ENCODE results near the gene H1-8. TPM values are rescaled to one million over a fixed set of nuclear protein-coding genes. Genes with fewer than 3 reads are reported as not detected.

The H1-8 gene
- total RNA-seq, 1 donor from 2014 or later: not detected

- Histone ChIP-seq H3K27ac (no peak overlapping the region), H3K27me3 (no peaks in the 10 kb centered on the region), H3K36me3 (peaks cover 21 to 44% of the 10 kb centered on the region in 2 donors), H3K4me1 (no peaks in the 10 kb centered on the region), H3K9me3 (no peaks in the 10 kb centered on the region), H3K4me3 (no peak overlapping the region)
- intact Hi-C loops (cut with DNase I): no loop called here
- DNase-seq (ENCODE audit: low spot score in 2 of 2): no peak
- no peak for TF ChIP-seq CTCF (IDR thresholded peaks at IDR 0.05)
These were observed 24.4 kb upstream of the H1-8 start for GRCh38 chr3:129518581-129518980.

GRCh38 chr3:129519449-129519848, 23.5 kb upstream of the H1-8 start:
- Histone ChIP-seq H3K27ac (no peak overlapping the region), H3K4me3 (no peak overlapping the region), H3K27me3 (no peaks in the 10 kb centered on the region), H3K4me1 (no peaks in the 10 kb centered on the region), H3K36me3 (peaks cover 13 to 36% of the 10 kb centered on the region in 2 donors), H3K9me3 (no peaks in the 10 kb centered on the region)
- intact Hi-C loops (cut with DNase I): no loop called here
- TF ChIP-seq CTCF (IDR thresholded peaks at IDR 0.05): no peak
- DNase-seq (ENCODE audit: low spot score in 2 of 2): no peak

GRCh38 chr3:129519896-129520715, 22.9 kb upstream of the H1-8 start:
- Histone ChIP-seq H3K27ac (no peak overlapping the region), H3K4me1 (no peaks in the 10 kb centered on the region), H3K36me3 (peaks cover 13 to 30% of the 10 kb centered on the region in 2 donors), H3K9me3 (no peaks in the 10 kb centered on the region), H3K27me3 (no peaks in the 10 kb centered on the region), H3K4me3 (no peak overlapping the region)
- DNase-seq (ENCODE audit: low spot score in 2 of 2): no peak
- TF ChIP-seq CTCF (IDR thresholded peaks at IDR 0.05): no peak
- intact Hi-C loops (cut with DNase I): no loop called here

DNA sequence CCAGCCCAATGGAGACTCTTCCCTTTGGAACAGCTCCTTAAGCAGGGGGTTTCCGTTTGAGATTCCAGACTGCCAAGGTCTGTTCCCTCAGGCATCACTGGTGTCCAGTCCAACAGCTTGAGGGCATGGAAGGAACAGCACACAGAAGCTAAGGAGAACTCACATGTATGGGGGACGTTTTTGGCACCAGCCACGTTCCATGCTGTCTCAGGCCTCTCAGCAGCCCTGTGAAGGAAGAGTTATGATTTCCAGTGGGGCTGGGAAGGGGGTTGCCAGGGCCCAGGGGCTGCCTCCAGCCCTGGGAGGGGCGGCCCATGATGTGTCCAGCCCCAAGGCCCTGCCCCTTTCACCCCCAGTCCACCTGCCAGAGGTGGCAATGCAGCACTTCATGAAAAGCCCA, 22.0 kb upstream of the H1-8 start:
- TF ChIP-seq CTCF (IDR thresholded peaks at IDR 0.05): no peak
- no peaks in the 10 kb centered on the region for H3K4me1 ChIP-seq
- H3K9me3 ChIP-seq: no peaks in the 10 kb centered on the region
- no peaks in the 10 kb centered on the region for H3K27me3 ChIP-seq
- H3K36me3 ChIP-seq: peaks cover 13 to 29% of the 10 kb centered on the region in 2 donors
- no peak for DNase-seq (ENCODE audit: low spot score in 2 of 2)
- intact Hi-C loops (cut with DNase I): no loop called here
- no peak overlapping the region for H3K4me3 ChIP-seq
- no peak overlapping the region for H3K27ac ChIP-seq

DNA sequence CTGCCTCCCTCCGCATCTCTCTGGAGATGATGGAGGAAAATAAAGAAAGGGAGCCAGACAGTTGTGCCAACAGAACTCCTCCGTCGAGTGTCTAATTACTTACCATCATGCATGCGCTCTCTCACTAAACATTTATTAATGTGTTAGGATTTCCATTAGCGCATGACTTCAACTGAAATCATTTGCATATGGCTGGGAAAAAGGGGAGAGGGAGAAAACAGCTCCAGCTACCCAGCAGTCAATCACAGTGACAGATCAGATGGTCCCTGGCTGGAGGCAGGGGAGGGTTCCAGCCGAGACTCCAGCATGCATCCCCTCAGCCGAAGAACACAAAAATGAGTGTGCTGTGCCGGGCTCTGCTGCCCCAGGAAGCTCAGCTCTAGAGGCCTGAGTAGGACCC, 21.4 kb upstream of the H1-8 start:
- DNase-seq (ENCODE audit: low spot score in 2 of 2): no peak
- no peak overlapping the region for H3K27ac ChIP-seq
- no peaks in the 10 kb centered on the region for H3K4me1 ChIP-seq
- intact Hi-C loops (cut with DNase I): no loop called here
- H3K36me3 ChIP-seq: peaks cover 13 to 29% of the 10 kb centered on the region in 2 donors
- H3K9me3 ChIP-seq: no peaks in the 10 kb centered on the region
- H3K27me3 ChIP-seq: no peaks in the 10 kb centered on the region
- no peak for TF ChIP-seq CTCF (IDR thresholded peaks at IDR 0.05)
- no peak overlapping the region for H3K4me3 ChIP-seq
